ENCODE results near the gene SSH3.

SSH3 gene

GRCh38 chr11:67349928-67350465 is 46.7 kb downstream of the SSH3 start:
- TF ChIP-seq CTCF (IDR thresholded peaks at IDR 0.05; ENCODE audit: low read depth, low read length, missing control alignments) = no peak
- H3K4me3 ChIP-seq (replicated peaks; ENCODE audit: low read depth, low read length) = no peak overlapping the region
- DNase-seq (ENCODE audit: extremely low read depth, low read depth) = no peak

- peak; percentile 96 for TF ChIP-seq CTCF (IDR thresholded peaks at IDR 0.05; ENCODE audit: low read depth, low read length, missing control alignments)
These were observed 48.1 kb downstream of the SSH3 start for GRCh38 chr11:67351275-67352005.

GRCh38 chr11:67352546-67353316 is 49.4 kb downstream of the SSH3 start:
- no peak for TF ChIP-seq CTCF (IDR thresholded peaks at IDR 0.05; ENCODE audit: low read depth, low read length, missing control alignments)
- no peak for DNase-seq (ENCODE audit: extremely low read depth, low read depth)
- peak overlapping the region; percentile 70 for H3K4me3 ChIP-seq (replicated peaks; ENCODE audit: low read depth, low read length)

More at GRCh38 chr11:67351275-67352005, 48.1 kb downstream of the SSH3 start:
- H3K4me3 ChIP-seq (replicated peaks; ENCODE audit: low read depth, low read length) = no peak overlapping the region
- DNase-seq (ENCODE audit: extremely low read depth, low read depth) = no peak

- DNase-seq (ENCODE audit: extremely low read depth, low read depth) = no peak
- H3K4me3 ChIP-seq (replicated peaks; ENCODE audit: low read depth, low read length) = peak within 1 kb of the TSS; percentile 70
- no peak for TF ChIP-seq CTCF (IDR thresholded peaks at IDR 0.05; ENCODE audit: low read depth, low read length, missing control alignments)
These were observed 50.2 kb downstream of the SSH3 start, which contains the start of gene POLD4 for GRCh38 chr11:67353317-67354074. Gene POLD4 (minus strand): TSS chr11:67353546. CDS start chr11:67353399, 147 bp downstream.

- H3K4me3 ChIP-seq (replicated peaks; ENCODE audit: low read depth, low read length) = peak overlapping the region; percentile 70
- no peak for TF ChIP-seq CTCF (IDR thresholded peaks at IDR 0.05; ENCODE audit: low read depth, low read length, missing control alignments)
- DNase-seq (ENCODE audit: extremely low read depth, low read depth) = peak; percentile 96
These were observed 51.0 kb downstream of the SSH3 start for GRCh38 chr11:67354075-67355022.
